ENCODE results near the gene ROPN1L.
"Not testable (repeated sequence)": the region's sequence is repeated elsewhere in the genome, so short reads cannot be mapped to it uniquely, and the experiment has no call there.

Gene ROPN1L
- total RNA-seq, result 0.05 to 0.26 reads per million in 2 donors

DNA sequence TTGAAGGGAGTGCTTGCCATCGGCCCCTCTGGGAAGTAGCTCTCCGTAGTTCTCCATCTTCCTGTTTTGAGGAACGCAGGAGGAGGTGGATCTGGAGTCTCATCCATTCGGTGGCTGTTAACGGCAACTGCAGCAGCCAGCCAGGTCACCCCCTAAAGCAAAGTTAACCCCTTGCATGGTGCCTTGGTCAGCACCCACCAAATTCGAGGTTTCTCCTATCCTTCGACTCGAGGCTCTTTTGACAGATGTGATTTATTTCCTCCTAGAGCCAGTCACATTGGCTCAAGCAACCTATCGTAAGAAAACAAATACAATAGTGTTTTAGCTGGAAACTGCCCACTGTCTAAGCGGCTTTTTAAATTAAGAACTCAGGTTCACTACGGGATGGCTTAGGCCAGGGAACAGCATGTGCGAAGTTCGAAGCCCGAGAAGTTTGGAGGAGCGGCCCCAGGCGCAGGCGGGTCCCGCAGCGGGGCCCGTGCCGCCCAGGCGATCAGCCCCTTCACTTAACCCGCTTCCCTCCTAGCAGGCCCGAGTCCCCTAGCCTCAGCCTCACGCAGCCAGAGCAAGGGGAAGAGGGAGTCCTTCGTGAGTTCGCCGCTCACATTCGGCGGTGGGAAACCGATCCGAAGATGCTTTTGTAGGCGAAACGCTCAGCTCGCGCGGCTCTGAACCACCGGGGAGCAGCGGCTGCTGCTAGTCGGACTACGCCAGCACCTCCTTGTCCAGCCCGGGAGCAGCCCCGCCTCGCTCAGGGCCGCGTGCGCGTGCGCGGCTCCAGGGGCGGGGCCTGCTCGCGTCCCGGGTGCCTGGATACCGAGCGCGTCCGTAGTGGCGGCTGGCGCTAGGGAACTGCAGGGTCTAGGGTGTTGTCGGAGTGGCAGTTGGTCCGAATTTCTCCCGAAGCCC, at the start of gene ROPN1L:
TSS of gene ROPN1L (plus strand) at position 797 of the 909 bp plus-strand sequence. CDS start 289 bp downstream, outside the sequence.
- peak; percentile 70 for DNase-seq

DNA sequence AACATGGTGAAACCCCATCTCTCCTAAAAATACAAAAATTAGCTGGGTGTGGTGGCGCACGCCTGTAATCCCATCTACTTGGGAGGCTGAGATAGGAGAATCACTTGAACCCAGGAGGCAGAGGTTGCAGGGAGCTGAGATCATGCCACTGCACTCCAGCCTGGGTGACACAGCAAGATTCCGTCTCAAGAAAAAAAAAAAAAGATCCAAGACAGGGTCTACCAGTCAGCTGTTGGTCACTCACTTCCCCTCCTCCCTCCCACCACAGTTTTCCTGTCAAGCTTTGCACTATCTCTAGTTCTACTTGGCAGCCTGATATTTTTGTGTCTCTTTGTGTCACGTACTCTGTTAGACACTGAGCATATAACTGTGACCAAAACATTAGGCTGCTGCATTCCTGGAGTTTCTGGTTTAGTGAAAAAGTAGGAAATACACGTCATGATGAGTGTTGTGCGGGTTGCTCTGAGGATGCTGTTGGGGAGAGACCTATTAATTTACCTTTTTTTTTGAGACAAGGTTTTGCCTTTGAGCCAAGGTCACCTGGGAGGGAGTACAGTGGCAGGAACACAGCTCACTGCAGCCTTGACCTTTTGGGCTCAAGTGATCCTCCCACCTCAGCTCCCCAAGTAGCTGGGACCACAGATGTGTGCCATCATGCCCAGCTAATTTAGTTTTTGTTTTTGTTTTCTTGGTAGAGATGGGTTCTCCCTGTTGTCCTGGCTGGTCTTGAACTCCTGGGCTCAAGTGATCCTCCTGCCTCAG, 48.9 kb upstream of the ROPN1L start:
- not testable (repeated sequence) for DNase-seq

DNA sequence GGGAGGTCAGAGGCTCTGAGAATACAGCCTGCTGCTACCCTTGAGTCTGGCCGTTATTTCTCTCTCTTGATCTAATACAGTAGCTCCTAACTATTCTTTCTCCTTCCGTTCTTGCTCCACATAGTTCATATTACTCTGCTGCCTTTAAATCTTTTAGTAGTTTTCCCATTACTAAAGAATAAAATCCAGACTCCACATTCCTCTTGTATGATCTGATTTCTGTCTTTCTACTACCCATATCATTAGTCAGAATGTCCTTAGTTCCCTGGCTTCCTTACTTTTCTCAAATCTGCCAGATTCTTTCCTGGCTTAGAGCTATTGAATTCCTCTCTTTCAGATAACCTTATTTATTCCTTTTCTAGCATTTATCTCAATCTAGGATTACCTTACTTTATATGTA, 48.2 kb upstream of the ROPN1L start:
- no peak for DNase-seq

DNA sequence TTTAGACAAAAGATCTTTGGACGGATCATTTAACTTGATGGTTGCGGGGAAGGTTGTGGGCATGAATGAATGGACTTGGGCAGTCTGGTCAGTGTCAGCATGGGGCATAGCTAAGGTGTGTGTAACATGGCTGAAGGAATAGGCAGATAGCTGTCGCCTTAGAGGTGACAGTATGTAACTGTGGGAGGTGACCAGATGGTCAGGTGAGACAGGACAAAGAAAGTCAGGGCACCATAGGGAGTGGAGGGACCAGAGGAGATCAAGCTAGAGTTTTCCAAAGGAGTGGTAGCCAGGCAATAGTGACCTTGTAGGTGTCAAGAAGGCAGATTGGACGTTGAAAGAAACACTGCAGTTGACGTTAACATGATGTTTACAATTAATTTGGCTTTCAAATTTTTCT, 45.1 kb upstream of the ROPN1L start:
- DNase-seq, result no peak

DNA sequence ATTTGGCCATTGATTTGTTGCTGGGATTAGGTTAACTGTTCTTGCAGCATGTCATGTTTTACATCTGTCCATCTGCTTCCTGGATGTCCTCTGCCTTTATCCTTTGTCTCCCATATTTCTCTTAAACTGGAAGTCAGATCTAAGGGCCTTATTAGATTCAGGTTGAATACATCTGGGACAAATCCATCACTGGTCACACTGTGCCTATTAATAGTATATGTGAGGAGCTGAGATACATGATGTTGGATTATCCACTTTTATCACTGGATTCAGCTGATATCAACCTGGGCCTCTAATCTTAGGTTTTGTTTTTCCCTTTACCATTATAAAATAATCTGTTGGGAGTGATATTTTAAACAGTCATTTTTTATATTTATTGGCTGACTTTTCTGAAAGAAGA, 41.8 kb upstream of the ROPN1L start:
- no peak for DNase-seq

DNA sequence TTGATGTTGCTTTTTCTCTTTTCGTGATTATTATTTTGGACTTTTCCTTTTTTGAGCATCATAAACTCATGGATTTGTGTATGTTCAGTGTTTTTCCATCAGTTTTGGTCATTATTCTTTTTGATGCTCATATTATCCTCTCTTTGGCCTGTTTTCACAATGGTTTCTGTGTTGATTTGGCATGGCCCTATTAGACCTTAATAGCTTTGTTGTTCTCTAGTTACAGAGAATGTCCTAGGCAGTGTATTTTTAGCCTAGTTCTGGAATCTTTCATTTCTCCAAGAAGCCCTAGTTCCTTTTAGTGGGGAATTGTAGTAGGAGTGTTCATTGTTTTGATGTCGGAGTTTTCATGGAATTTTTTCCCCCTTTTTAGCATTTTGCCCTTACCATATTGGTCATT, 41.3 kb upstream of the ROPN1L start:
- no peak for DNase-seq

DNA sequence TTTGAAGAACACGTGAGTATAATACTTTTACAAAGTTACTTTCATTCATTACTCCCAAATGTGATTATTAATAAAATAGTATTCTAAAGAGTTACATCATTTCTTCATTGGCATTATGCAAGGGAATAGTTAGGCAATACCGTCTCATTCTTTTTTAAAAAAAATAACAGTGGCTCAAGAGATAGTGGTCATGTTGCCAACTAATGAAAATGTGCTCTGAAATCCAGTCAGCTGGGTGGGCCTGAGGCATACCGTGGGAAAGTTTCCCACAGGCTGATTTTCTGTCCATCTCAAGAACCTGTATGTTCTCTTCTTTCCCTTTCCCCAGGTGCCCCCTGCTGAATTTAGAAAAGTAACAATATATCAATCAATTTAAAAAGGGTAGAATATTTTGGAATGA, 40.8 kb upstream of the ROPN1L start:
- no peak for DNase-seq

DNA sequence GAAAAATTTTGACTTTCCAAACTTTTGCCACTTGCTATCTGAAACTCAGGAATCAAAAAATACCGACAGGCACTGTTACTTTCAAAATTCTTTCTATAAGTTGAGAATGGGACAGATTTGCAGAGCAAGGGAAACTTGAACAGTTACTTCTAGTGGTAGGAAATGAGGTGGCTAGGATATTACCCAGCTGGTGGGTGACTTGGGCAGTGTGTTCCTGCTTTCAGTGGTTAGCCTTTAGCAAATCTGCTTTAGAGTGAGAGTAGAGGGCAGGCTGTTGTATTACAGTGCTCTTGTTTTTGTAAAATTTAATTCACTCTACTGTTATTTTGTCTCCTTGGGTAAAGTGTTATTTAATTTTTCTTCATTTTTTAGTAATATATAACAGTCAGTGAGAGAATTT, 40.2 kb upstream of the ROPN1L start:
- DNase-seq, result no peak

DNA sequence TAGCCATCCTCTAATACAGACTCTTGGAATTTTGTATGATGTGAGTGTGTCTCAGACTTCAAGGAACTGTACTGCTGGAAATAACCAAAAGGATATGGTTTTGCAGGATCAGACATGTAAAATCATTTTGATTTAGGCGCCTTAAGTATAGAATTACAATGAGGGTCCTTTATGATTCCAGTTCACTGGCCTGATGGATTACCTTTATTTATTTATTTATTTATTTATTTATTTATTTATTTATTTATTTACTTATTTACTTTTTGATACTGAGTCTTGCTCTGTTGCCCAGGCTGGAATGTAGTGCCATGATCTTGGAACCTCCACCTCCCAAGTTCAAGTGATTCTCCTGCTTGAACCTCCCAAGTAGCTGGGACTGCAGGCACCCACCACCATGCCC, 37.9 kb upstream of the ROPN1L start:
- DNase-seq, result no peak

DNA sequence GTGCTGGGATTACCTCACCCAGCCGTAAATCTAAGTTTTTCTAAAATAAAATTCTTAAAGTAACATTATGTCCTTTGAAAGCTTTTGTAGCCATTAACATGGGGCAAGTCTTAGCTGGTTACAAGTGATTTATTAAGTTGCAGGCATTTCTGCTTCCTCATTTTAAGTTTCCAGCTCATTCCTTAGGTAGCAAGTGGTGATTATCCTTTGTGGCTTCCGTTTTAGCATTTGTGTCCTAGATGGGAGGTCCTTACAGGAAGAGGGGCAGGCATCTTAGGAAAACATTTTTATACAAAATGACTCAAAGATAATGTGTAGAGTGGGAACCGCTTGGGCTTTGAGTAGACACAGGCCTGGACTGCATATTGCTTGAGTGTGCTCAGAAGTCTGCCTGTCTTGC, 35.0 kb upstream of the ROPN1L start:
- no peak for DNase-seq

DNA sequence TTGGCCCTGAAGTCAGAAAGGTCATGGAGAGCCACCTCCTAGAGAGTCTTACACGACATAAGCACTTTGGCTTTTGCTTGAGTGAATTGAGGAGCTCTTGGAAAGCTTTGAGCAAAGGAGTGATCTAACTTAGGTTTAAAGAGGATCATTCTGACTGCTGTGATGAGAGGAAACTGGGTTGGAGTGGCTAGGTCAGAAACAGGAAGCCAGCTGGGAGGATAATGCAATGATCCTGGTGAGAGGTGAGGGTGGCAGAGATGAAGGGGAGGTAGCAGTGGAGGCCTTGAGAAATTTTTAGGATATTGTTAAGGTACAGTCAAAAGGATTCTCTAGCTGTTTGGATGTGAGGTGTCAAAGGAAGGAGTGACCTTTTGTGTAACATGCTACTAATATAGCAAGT, 32.2 kb upstream of the ROPN1L start:
- no peak for DNase-seq

DNA sequence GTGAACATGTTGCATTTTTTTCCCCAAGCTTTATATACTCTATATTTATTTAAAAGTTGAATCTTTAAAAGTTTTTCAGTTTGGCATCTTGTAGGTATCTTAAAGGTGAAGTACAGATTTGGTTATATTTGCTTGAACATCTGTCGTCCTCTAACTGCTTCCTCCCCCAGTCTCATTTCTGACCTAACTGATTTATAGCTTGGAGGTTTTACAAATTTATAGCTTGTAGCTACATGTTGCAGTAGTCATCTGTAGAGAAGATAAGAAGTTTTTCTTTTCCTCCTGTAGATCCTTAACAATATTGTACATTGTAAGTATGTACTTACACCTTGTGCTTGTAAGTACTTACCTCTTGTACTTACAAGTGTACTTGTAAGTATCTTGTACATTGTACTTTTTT, 31.0 kb upstream of the ROPN1L start:
- no peak for DNase-seq

DNA sequence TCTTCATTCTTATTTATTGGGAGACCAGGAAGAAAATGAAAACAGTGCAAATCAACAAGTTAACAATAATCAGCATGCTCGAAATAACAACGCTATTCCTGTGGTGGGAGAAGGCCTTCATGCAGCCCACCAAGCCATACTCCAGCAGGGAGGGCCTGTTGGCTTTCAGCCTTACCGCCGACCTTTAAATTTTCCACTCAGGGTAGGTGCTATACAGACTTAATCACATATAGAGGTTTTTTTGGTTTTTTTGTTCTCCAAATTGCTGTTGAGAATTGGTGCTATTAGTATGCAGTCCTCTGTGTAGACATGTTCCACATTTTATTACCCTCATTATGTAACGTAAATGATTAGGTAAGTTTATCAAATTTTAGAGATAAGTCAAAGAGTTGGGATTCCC, 30.3 kb upstream of the ROPN1L start:
- DNase-seq, result no peak

DNA sequence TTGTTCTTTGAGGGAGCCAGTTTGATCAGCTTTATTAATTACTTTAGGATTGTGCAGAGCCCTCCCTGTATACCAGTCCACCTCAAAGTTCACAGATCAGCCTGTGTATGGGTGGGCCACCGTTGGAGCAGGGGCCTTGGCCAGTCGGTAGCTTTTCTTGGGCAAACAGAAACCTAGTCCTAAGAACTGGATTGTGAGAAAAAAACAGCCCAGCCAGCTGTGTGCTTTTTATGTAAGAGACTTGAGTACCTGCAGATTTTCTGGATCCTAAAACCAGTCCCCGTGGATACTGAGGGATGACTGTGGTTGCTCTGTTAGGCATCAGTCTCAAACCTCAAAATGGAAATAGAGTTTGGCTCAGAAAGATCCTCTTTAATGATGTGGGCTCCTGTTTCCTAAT, 24.8 kb upstream of the ROPN1L start:
- no peak for DNase-seq

DNA sequence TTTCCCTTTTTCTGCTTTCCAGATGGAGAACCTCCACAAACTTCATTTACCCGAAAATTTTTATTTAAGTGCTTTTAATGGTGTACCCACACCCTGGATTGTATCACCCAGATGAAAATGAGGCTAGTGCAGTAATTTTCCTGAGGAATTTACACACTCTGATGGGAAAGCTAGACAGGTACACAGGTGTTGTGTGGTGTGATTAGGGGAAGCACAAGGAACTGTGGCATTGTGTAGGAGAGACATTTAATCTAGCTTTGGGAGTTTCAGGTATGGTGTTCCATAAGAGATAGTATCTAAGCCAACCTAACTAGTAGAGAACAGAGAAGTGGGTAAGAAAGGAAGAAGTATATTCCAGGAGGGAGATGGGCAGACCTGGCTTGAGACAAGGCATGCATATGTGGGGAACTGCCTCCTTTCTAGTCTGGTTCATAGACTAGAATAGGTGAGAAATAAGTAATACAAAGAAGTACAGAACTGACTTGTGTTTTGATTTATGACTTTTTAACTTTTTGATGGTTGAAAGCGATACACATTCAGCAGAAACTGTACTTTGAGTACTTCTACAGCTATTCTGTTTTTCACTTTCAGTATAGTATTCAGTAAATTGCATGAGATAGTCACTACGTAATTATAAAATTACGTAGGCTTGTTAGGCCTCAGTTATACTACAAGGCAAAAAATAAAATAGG, 22.9 kb upstream of the ROPN1L start:
- DNase-seq, result no peak

DNA sequence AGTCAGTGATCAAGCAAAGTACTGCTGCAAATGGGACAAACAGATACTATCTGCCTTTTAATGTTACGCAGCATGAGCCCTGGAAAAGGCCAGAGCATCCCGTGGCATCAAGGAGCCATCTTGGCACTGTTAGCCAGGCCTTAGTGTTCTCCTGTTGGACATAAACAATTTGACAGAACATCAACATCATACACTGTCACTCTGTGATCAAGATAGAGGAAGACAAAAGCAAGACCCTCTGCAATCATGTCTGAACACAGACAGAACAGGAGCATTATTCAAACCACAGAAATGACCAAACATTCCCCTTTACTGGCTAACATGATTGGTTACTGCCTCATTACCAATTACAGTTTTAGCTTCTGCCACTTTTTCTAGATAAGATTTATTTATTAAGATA, 21.2 kb upstream of the ROPN1L start:
- no peak for DNase-seq

DNA sequence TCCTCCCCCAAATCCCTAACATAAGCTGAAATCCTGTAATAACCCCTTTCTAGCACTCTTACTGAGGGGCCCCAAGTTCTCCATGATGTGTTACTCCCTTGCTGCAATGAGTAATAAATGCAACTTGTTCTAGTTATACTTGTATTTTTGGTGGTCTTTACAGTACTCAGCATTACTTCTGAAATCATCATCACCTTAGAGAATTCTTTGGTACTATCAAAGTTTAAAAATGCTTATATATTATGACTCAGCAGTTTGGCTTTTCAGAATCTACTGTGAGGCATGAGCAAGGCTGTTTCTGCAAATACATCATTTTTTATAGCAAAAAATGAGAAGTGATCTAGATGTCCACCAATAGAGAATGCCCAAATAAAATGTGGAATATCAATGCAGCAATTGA, 20.7 kb upstream of the ROPN1L start:
- no peak for DNase-seq

DNA sequence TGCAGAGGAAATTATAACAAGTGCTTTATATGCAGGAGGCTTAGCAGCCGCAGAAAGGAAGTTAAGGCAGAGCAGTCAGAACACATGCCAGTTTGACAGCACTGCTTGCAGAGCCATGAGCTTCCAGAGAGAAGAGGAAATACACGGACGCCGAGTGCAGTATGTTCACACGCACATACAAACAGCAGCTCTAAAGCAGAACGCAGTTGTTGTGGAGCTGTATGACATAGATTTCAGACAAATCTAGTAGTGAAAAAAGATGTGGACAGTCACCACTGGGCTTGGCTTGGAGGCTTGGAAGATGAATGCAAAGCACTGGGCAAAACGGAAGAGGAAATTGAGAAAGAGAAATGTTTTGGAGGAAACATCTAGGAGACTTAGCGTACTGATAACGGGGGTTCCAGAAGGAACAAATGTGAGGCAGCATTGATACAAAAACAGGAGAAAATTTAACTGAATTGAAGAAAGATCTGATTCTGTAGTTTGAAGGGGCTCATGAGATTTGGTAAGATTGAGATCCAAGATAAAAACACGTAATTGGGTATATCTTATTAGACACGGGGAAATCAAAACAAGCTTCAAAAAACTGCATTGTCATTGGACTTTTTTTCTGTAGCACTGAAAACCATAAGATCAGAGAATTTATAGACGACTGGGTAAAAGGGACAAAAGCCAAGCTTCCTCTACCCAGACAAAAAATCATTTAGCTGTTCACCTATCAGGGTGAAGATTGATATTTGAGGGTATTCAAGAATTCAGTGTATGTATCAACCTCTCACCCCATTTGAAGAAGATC, 19.6 kb upstream of the ROPN1L start:
- DNase-seq, result no peak

DNA sequence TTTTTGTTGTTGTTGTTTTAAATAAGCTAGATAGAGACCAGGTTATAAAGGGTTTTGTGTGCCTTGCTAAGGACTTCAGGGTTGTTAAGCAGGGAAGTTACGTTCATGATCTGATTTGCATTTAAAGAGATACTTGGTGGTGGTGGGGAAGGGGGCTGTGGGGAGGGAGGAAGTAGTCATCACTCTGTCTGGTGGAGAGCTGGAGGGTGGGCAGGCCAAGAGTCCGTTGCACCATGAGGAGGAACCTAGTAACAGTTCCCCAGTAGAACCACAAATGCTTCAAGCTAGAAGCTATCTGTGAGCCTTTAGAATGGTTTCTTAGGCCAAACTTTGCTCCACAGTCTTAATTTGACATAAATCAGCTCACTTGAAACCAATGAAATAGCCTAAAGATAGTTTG, 18.7 kb upstream of the ROPN1L start:
- no peak for DNase-seq

DNA sequence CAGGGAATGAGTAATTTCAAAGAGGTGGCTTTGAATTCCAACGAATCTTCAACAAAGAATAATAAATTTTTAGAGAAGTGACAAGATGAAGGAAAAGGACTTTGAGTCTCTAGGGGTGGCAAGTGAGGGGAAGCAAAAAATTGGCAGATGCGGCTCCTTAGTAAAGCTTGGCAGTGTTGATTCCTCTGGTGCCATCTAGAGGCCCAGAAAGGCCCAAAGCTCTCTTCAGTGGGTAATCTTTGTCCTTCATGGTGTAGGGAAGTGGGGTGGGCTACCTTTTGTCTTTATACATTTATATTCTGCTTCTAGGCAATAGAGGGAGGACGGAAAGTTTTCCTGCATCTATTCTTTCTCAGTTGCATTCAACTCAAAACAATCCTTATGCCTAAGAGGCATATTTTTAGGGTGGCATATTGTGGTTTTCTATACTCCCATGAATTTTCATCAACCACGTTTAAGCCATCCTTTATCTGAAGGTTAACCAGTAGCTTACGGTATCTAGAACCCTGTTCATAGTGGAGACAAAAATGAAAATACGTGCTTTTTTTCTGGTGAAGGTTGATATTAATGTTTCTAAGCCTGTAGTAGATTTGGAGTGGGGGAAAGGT, 17.5 kb upstream of the ROPN1L start:
- DNase-seq, result no peak

DNA sequence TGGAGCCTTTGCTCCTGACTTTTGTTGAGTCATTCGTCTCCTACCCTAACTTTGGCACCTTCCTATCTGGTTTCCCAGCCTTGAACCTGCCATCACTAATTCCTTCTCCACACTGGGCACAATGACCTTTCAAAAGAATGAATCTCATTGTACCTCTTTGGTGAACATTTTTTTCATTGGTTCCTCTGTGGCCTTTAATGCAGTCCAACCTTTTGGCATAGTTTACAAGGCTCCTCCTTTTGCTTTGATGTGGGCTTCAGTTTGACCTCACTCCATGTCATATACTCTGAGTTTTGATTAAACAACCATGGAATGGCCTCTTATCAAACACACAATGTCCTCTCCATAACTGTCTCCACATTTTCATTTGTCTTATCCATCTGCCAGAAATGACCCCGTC, 14.5 kb upstream of the ROPN1L start:
- no peak for DNase-seq

DNA sequence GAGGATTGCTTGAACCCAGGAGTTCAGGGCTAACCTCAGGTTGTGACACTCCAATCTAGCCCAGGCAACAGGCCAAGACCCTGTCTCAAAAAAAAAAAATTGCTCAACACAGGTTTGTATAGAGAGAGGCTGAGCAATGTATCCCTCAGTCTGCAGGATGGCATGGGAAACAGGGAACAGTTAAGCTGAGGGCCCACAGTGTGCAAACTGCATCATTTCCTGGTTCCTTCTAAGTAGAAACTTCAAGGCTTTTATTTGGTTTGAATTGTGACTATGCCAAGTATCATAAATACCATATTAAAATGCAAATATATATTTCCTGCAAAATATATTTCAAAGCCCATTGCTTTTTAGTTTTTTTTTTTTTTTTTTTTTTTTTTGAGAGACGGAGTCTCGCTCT, 13.7 kb upstream of the ROPN1L start:
- DNase-seq, result no peak

All from activated gamma-delta T cell (primary cell).